ENCODE results near the gene ARFGEF3.
"Not testable (repeated sequence)": the region's sequence is repeated elsewhere in the genome, so short reads cannot be mapped to it uniquely, and the experiment has no call there.

Gene ARFGEF3

DNA sequence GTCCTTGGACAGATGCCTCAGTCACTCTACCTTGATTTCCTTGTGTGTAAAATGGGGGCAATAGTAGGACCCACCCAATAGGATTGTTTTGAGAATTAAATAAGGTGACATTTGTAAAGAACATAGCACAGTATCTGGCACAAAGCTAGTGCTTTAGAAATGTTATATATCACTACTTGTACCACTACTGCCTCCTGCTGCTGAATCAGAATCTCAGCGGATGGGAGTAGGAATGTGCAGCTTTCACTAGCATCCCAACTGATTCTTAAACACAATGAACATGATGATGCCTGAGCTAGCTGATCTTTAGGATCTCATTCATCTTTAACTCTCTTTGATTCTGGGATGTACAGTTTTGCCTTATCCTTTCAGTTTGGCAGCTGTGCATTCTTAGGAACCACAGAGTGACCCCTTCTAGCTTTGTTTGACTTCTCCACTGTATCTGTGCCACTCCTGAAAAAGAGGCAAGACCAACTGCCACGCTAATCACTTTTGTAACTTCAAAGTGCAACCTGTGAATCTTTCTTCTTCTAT is 49.4 kb downstream of the ARFGEF3 start:
- no peak overlapping the region for H3K4me3 ChIP-seq (ENCODE audit: low read length)
- H3K27ac ChIP-seq (ENCODE audit: low read length): no peak overlapping the region
- no peaks in the 10 kb centered on the region for H3K4me1 ChIP-seq (ENCODE audit: control insufficient read depth, insufficient read depth, low read length)
- no CpG with 5 or more reads among the region's 2 CpGs for WGBS (ENCODE audit: insufficient coverage, insufficient read length)
- DNase-seq (ENCODE audit: low read depth, low spot score): peak; percentile 11
- H3K36me3 ChIP-seq (ENCODE audit: control insufficient read depth, insufficient read depth, low read length): no peaks in the 10 kb centered on the region
- no peaks in the 10 kb centered on the region for H3K9me3 ChIP-seq (ENCODE audit: control insufficient read depth, insufficient read depth, low read length)
- H3K27me3 ChIP-seq (ENCODE audit: control insufficient read depth, insufficient read depth, low read length): no peaks in the 10 kb centered on the region

DNA sequence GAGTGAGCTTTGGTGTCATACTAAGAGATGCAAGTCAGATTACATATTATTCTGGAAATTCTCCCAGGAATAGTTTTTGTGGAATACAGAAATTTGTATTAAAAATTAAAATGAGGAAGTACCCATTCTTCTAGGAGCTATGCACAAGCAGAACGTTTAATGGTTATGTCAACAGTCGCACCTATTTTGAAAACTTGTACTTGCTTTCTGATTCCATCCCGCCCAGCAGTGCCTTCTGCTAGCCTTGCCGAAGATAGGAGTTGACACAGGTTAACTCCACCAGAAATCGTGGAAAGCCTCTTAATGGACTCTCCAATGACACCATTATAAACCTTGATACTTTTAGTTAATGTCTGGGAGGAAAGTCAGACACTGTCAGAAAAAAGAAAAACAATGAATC is 49.9 kb downstream of the ARFGEF3 start:
- Histone ChIP-seq H3K27me3 (ENCODE audit: control insufficient read depth, insufficient read depth, low read length) (no peaks in the 10 kb centered on the region), H3K27ac (ENCODE audit: low read length) (no peak overlapping the region), H3K4me1 (ENCODE audit: control insufficient read depth, insufficient read depth, low read length) (no peaks in the 10 kb centered on the region), H3K4me3 (ENCODE audit: low read length) (no peak overlapping the region), H3K36me3 (ENCODE audit: control insufficient read depth, insufficient read depth, low read length) (no peaks in the 10 kb centered on the region), H3K9me3 (ENCODE audit: control insufficient read depth, insufficient read depth, low read length) (no peaks in the 10 kb centered on the region)
- no CpG with 5 or more reads among the region's 5 CpGs for WGBS (ENCODE audit: insufficient coverage, insufficient read length)
- DNase-seq (ENCODE audit: low read depth, low spot score): no peak

DNA sequence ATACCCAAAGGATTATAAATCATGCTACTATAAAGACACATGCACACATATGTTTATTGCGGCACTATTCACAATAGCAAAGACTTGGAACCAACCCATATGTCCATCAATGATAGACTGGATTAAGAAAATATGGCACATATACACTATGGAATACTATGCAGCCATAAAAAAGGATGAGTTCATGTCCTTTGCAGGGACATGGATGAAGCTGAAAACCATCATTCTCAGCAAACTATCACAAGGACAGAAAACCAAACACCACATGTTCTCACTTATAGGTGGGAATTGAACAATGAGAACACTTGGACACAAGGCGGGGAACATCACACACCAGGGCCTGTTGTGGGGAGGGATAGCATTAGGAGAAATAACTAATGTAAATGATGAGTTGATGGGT is 50.8 kb downstream of the ARFGEF3 start:
- H3K27me3 ChIP-seq (ENCODE audit: control insufficient read depth, insufficient read depth, low read length); H3K27ac ChIP-seq (ENCODE audit: low read length); H3K4me1 ChIP-seq (ENCODE audit: control insufficient read depth, insufficient read depth, low read length); H3K4me3 ChIP-seq (ENCODE audit: low read length); H3K36me3 ChIP-seq (ENCODE audit: control insufficient read depth, insufficient read depth, low read length); H3K9me3 ChIP-seq (ENCODE audit: control insufficient read depth, insufficient read depth, low read length); DNase-seq (ENCODE audit: low read depth, low spot score): not testable (repeated sequence)
- WGBS (ENCODE audit: insufficient coverage, insufficient read length): no CpG with 5 or more reads among the region's 2 CpGs

DNA sequence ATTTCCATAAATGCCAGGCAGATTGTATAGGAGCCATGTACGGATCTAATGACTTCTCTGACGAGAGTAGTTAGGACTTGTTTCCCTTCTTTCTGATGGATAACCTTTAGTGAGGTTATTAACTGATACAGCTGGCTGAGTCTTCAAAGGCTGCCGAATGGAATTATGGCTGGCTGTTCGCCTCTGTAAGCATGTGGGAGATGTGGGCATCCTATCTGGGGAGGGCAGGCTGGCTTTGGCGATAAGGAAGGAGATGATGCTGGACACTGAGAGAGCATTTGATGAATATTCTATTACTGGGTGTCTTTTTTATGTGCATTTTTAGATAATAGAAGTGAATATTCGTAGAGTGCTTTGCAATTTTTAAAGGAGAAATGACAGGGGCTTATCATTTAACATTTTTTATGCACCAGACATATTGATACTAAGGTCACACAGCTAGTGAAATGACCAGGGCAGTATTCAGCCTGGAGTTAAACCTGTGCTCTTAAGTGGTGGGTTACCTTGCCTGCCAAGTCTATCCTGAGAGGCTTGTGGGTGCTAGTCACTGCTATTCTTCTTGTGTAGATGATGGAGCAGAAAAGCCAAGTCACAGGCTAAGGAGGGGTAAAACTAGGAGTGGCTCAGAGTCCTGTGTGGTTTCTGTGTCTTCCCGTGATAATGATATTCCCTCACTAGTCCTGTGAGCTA is 53.5 kb downstream of the ARFGEF3 start:
- DNase-seq (ENCODE audit: low read depth, low spot score): no peak
- H3K9me3 ChIP-seq (ENCODE audit: control insufficient read depth, insufficient read depth, low read length): no peaks in the 10 kb centered on the region

DNA sequence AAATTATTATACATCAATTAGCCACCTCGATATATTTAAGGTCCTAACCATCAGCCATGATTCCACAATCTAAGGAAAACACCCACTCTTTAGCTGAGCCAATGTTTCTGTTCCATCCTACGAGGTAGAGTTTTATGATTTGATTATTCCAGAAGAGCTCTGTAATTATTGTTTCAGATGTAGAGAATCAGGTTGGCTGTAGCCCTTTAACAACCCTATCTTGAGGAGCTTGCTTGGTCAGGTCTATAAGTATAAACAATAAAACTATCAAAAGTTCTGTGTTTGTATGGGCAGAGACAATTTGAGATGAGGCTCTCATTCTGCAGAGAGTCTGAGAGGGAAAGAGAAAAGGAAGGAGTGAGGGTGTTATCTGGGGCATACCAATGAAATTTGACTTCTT is 56.7 kb downstream of the ARFGEF3 start, which contains the start of gene PBOV1:
Gene PBOV1 (minus strand): TSS at position 43 of the 400 bp plus-strand sequence. CDS start 96 bp downstream, outside the sequence.
- no peaks in the 10 kb centered on the region for H3K27me3 ChIP-seq (ENCODE audit: control insufficient read depth, insufficient read depth, low read length)
- no peaks in the 10 kb centered on the region for H3K36me3 ChIP-seq (ENCODE audit: control insufficient read depth, insufficient read depth, low read length)
- H3K27ac ChIP-seq (ENCODE audit: low read length): no peak within 1 kb of the TSS
- DNase-seq (ENCODE audit: low read depth, low spot score): no peak
- WGBS (ENCODE audit: insufficient coverage, insufficient read length): no CpG with 5 or more reads among the region's 2 CpGs
- H3K9me3 ChIP-seq (ENCODE audit: control insufficient read depth, insufficient read depth, low read length): no peaks in the 10 kb centered on the region
- H3K4me3 ChIP-seq (ENCODE audit: low read length): no peak within 1 kb of the TSS
- H3K4me1 ChIP-seq (ENCODE audit: control insufficient read depth, insufficient read depth, low read length): no peaks in the 10 kb centered on the region

More for the DNA sequence above, 53.5 kb downstream of the ARFGEF3 start:
- Histone ChIP-seq H3K27me3 (ENCODE audit: control insufficient read depth, insufficient read depth, low read length) (no peaks in the 10 kb centered on the region), H3K4me3 (ENCODE audit: low read length) (no peak overlapping the region), H3K27ac (ENCODE audit: low read length) (no peak overlapping the region), H3K36me3 (ENCODE audit: control insufficient read depth, insufficient read depth, low read length) (no peaks in the 10 kb centered on the region), H3K4me1 (ENCODE audit: control insufficient read depth, insufficient read depth, low read length) (no peaks in the 10 kb centered on the region)
- WGBS (ENCODE audit: insufficient coverage, insufficient read length): no CpG with 5 or more reads among the region's 7 CpGs

DNA sequence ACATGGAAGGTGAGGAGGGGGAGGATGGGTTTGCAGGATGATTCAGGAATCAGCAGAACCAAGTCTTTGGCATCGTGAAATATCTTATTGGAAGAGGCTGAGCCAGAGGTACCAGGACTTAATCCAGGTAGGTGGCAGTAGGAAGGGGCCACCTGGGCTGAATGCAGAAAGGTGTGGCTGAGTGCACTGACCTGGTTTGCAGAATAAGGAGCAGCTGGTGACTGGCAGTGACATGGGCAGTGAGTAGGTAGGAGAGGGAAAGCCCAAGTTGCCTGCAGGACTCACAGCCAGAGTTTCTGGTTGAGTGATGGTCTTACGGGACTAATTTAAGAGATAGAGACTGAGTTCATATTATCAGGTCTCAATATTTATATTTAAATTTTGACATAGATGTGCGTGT is 57.7 kb downstream of the ARFGEF3 start:
- H3K4me3 ChIP-seq (ENCODE audit: low read length): no peak overlapping the region
- WGBS (ENCODE audit: insufficient coverage, insufficient read length): 100% methylated on average over 1 of the region's 3 CpGs
- H3K27me3 ChIP-seq (ENCODE audit: control insufficient read depth, insufficient read depth, low read length): no peaks in the 10 kb centered on the region
- DNase-seq (ENCODE audit: low read depth, low spot score): no peak
- H3K27ac ChIP-seq (ENCODE audit: low read length): no peak overlapping the region
- no peaks in the 10 kb centered on the region for H3K36me3 ChIP-seq (ENCODE audit: control insufficient read depth, insufficient read depth, low read length)
- H3K4me1 ChIP-seq (ENCODE audit: control insufficient read depth, insufficient read depth, low read length): no peaks in the 10 kb centered on the region
- H3K9me3 ChIP-seq (ENCODE audit: control insufficient read depth, insufficient read depth, low read length): no peaks in the 10 kb centered on the region

DNA sequence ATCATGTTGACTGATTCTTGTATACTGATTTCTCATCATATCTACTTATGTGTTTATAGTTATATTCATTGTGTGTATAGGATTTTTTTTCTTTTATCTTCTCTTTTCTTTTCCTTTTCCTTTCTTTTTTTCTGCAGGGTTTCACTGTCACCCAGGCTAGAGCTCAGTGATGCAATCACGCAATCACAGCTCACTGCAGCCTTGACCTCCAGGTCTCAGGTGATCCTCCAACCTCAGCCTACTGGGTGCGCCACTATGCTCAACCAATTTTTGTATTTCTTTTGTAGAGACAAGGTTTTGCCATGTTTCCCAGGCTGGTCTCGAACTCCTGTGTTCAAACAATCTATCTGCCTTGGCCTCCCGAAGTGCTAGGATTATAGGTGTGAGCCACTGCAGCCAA is 58.2 kb downstream of the ARFGEF3 start:
- Histone ChIP-seq H3K27ac (ENCODE audit: low read length) (no peak overlapping the region), H3K4me1 (ENCODE audit: control insufficient read depth, insufficient read depth, low read length) (no peaks in the 10 kb centered on the region), H3K36me3 (ENCODE audit: control insufficient read depth, insufficient read depth, low read length) (no peaks in the 10 kb centered on the region), H3K4me3 (ENCODE audit: low read length) (no peak overlapping the region), H3K27me3 (ENCODE audit: control insufficient read depth, insufficient read depth, low read length) (no peaks in the 10 kb centered on the region), H3K9me3 (ENCODE audit: control insufficient read depth, insufficient read depth, low read length) (no peaks in the 10 kb centered on the region)
- no peak for DNase-seq (ENCODE audit: low read depth, low spot score)
- no CpG with 5 or more reads among the region's 4 CpGs for WGBS (ENCODE audit: insufficient coverage, insufficient read length)

DNA sequence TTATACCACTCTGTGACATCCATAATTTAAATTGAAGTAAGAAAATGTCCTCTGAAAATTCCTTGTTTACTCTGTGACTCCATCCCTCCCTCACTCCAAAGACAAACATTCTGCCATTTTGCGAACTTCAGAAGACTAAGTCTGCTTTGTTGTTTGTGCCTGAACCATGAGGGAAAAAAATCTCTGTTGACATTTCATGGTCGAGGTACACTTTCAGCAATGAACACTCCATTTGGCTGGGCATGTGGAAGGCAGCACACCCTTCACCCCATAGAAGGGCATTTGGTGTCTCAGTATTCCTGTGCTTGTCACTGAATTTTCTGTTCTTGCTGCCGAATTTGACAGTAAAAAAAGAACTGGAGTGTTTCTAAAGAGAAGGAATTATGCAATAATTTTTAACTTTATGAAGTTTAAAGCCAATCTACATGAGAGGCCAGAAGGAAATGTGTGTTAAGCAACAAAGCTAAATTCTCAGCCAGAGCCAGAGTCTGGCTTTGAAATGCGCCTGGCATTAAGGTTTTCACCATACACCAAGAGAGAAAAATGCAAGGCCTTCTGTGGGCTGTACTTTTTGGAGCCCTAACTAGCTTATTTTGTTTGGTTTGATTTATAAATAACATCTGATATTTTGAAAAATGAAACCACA is 61.3 kb downstream of the ARFGEF3 start:
- DNase-seq (ENCODE audit: low read depth, low spot score): no peak
- no peaks in the 10 kb centered on the region for H3K36me3 ChIP-seq (ENCODE audit: control insufficient read depth, insufficient read depth, low read length)
- H3K27ac ChIP-seq (ENCODE audit: low read length): no peak overlapping the region
- no peaks in the 10 kb centered on the region for H3K9me3 ChIP-seq (ENCODE audit: control insufficient read depth, insufficient read depth, low read length)
- no CpG with 5 or more reads among the region's 4 CpGs for WGBS (ENCODE audit: insufficient coverage, insufficient read length)
- H3K4me3 ChIP-seq (ENCODE audit: low read length): no peak overlapping the region
- no peaks in the 10 kb centered on the region for H3K27me3 ChIP-seq (ENCODE audit: control insufficient read depth, insufficient read depth, low read length)
- no peaks in the 10 kb centered on the region for H3K4me1 ChIP-seq (ENCODE audit: control insufficient read depth, insufficient read depth, low read length)

DNA sequence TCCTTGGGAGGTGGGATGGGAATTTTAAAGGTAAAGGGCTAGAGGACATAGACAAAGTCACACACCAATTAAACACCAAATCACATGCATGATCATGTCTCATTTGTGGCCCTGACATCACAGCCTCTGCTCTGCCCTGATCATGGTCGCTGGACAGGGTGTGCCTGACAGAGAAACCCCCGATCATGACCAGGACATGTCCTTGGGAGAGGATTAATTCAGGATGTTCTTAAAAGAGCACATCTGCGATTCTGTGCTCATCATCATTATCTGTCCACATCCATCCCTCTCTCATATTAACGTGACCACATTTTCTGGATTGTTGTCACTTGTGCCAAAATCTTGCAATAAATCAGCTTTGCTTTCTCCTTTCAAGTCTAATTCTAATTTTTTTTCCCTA is 64.2 kb downstream of the ARFGEF3 start:
- Histone ChIP-seq H3K27me3 (ENCODE audit: control insufficient read depth, insufficient read depth, low read length) (no peaks in the 10 kb centered on the region), H3K9me3 (ENCODE audit: control insufficient read depth, insufficient read depth, low read length) (no peaks in the 10 kb centered on the region), H3K27ac (ENCODE audit: low read length) (no peak overlapping the region), H3K4me3 (ENCODE audit: low read length) (no peak overlapping the region), H3K4me1 (ENCODE audit: control insufficient read depth, insufficient read depth, low read length) (no peaks in the 10 kb centered on the region), H3K36me3 (ENCODE audit: control insufficient read depth, insufficient read depth, low read length) (no peaks in the 10 kb centered on the region)
- no CpG with 5 or more reads among the region's 4 CpGs for WGBS (ENCODE audit: insufficient coverage, insufficient read length)
- DNase-seq (ENCODE audit: low read depth, low spot score): no peak

DNA sequence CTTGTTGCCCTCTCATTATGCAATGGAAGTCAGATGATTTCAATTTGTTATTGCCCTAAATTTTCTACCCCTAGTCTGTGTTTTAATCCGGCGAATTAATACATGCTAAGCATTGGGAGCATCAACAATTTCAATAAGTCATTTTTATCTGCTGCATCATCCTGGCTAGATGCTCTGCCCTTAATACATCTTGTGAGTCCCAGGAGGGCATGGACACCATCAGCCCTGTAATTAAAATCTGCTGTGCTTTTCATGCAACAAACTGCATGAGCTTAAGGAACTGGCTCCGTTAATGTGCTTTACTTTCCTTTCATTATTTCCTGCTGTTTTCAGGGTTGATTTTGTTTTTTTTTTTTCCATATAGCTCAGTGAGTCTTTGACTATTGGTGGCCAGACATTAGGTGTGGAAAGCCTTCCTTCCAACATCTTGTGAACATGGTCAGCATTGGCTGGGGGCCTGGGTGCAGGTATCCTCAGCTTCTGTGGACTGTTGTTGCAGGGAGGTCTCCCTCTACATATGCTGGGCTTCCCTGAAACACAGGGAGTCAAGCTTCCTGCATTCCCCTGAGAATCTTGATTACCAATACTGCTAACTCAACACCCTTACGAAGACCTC is 65.1 kb downstream of the ARFGEF3 start:
- no peak overlapping the region for H3K4me3 ChIP-seq (ENCODE audit: low read length)
- no peaks in the 10 kb centered on the region for H3K9me3 ChIP-seq (ENCODE audit: control insufficient read depth, insufficient read depth, low read length)
- DNase-seq (ENCODE audit: low read depth, low spot score): no peak
- H3K27ac ChIP-seq (ENCODE audit: low read length): no peak overlapping the region
- WGBS (ENCODE audit: insufficient coverage, insufficient read length): no CpG with 5 or more reads among the region's 4 CpGs
- H3K27me3 ChIP-seq (ENCODE audit: control insufficient read depth, insufficient read depth, low read length): no peaks in the 10 kb centered on the region
- H3K36me3 ChIP-seq (ENCODE audit: control insufficient read depth, insufficient read depth, low read length): no peaks in the 10 kb centered on the region
- no peaks in the 10 kb centered on the region for H3K4me1 ChIP-seq (ENCODE audit: control insufficient read depth, insufficient read depth, low read length)

All from iPS DF 6.9 (cell line).